GM12878 (cell line): ENCODE measurements around the gene IL27RA. TPM values are rescaled to one million over a fixed set of nuclear protein-coding genes. Genes with fewer than 3 reads are reported as not detected.

Experiments used
- BMI1 ChIP-seq: fragments of 450-650 bp; IDR thresholded peaks from 2 replicates; pipeline ENCODE4 v1.6.1; 2016; ENCODE audit warnings: mild to moderate bottlenecking, moderate library complexity, borderline replicate concordance
- CBX5 ChIP-seq: sonication (generic); IDR thresholded peaks from 2 replicates; pipeline ENCODE4 v1.6.1; 2016; ENCODE audit warnings: low read depth, moderate library complexity, mild to moderate bottlenecking, inconsistent platforms
- CHD2 ChIP-seq: IDR thresholded peaks from 2 replicates; pipeline ENCODE4 v1.6.1; 2011; ENCODE audit warnings: low read depth, low read length, improper control_type of control experiment, borderline replicate concordance
- EED ChIP-seq: sonication (generic); IDR thresholded peaks from 2 replicates; pipeline ENCODE4 v1.6.1; 2016; ENCODE audit warnings: antibody characterized with exemption, low read depth
- EGR1 ChIP-seq, 2 experiments: IDR thresholded peaks; 1 replicate in 1 of 2; 2 replicates in 1 of 2; pipeline ENCODE4 v1.6.1; 2011 to 2012; ENCODE audit warnings: low read depth in 2 of 2, low read length in 2 of 2, borderline replicate concordance in 1 of 2, mild to moderate bottlenecking in 1 of 2, moderate library complexity in 1 of 2
- GATAD2B ChIP-seq: fragments of 450-650 bp; conservative IDR thresholded peaks from 2 replicates; pipeline ENCODE4 v1.6.1; 2017; ENCODE audit warnings: low read depth, mild to moderate bottlenecking, moderate library complexity
- NRF1 ChIP-seq: conservative IDR thresholded peaks from 2 replicates; pipeline ENCODE4 v1.6.1; 2011; ENCODE audit warnings: mild to moderate bottlenecking, low read depth, low read length, improper control_type of control experiment
- PAX5 ChIP-seq: IDR thresholded peaks from 2 replicates; pipeline ENCODE4 v1.6.1; 2011; ENCODE audit warnings: low read depth, low read length, borderline replicate concordance
- PBX3 ChIP-seq: IDR thresholded peaks from 2 replicates; pipeline ENCODE4 v1.6.1; 2011; ENCODE audit warnings: mild to moderate bottlenecking, low read depth, low read length, moderate library complexity; ENCODE audit not compliant: insufficient replicate concordance
- TCF7 ChIP-seq: IDR thresholded peaks from 2 replicates; pipeline ENCODE4 v1.6.1; 2014; ENCODE audit warnings: antibody characterized with exemption, borderline replicate concordance
- ZBED1 ChIP-seq: IDR thresholded peaks from 2 replicates; pipeline ENCODE4 v1.6.1; 2016; ENCODE audit warnings: borderline replicate concordance
- ZNF622 ChIP-seq: fragments of 450-650 bp; IDR thresholded peaks from 2 replicates; pipeline ENCODE4 v1.6.1; 2017; ENCODE audit warnings: mild to moderate bottlenecking, inconsistent platforms
- polyA plus RNA-seq, 11 experiments: library from polyadenylated mRNA; depleted of rRNA in 4 of 11; unstranded in 6 of 11; stranded (reverse) in 5 of 11; fragments of >200 nt; fragmentation: Nextera tagmentation in 4 of 11; fragmentation: Illumina TruSeq in 1 of 11; extraction: Ambion mirVana in 4 of 11; extraction: Trizol in 1 of 11; gene quantifications; 1 replicate in 1 of 11; 2 replicates in 10 of 11; pipeline versions ENCODE4 v1.2.1 to v1.2.3, GENCODE V29; 2011 to 2016; ENCODE audit warnings: inconsistent platforms in 2 of 11, missing spikeins in 2 of 11, low read depth in 1 of 11
- total RNA-seq, 4 experiments: library from RNA; depleted of rRNA in 3 of 4; stranded (reverse); fragments of >200 nt in 3 of 4; fragmentation: Illumina TruSeq in 1 of 4; extraction: Trizol in 1 of 4; gene quantifications; 2 replicates each; pipeline versions ENCODE4 v1.2.1 to v1.2.3, GENCODE V29; 2013 to 2021
- TF ChIP-seq, protein P1 (sequence below): IDR thresholded peaks from 2 replicates; pipeline ENCODE4 v1.6.1; 2011; ENCODE audit warnings: borderline replicate concordance, low read depth, mild to moderate bottlenecking, moderate library complexity, low read length; ENCODE audit not compliant: insufficient read depth, poor library complexity, severe bottlenecking
- TF ChIP-seq, protein P2 (sequence below): fragments of 450-650 bp; IDR thresholded peaks from 2 replicates; pipeline ENCODE4 v1.6.1; 2016; ENCODE audit warnings: mild to moderate bottlenecking, moderate library complexity, borderline replicate concordance

IL27RA gene
- total and polyA plus RNA-seq, 10 of the 15 experiments (the other 5 are each of a cell fraction or from before 2014, with no cell fraction given) = 8.4 to 63.5 (median 41.2) TPM

DNA sequence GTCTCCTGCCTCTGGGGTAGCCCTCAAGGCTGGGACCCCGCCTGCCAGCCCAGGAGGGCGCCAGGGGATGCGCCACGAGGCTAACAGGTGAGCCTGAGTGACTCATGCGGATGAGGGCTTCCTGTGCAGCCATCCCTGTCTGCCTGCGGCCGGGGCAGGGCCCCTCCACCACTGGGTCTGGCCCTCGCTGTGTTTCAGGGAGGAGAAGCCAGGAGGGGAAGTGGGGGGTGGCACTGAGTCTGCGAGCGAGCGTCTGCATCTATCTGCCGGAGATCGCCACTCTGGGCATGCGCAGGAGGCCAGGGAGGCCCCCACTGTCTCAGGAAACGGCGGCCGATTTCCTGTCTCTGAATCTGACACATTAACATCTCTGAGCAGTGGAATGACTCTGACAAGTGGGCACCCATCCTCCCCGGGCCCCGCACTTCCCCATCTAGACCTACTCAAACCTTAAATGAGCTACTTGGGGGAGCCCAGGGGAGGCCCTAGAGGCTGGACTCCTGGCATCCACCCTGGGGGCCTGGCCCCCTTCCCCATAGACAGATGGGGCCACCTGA is 45.1 kb upstream of the IL27RA start (continued):
- TF ChIP-seq, protein P1, sequence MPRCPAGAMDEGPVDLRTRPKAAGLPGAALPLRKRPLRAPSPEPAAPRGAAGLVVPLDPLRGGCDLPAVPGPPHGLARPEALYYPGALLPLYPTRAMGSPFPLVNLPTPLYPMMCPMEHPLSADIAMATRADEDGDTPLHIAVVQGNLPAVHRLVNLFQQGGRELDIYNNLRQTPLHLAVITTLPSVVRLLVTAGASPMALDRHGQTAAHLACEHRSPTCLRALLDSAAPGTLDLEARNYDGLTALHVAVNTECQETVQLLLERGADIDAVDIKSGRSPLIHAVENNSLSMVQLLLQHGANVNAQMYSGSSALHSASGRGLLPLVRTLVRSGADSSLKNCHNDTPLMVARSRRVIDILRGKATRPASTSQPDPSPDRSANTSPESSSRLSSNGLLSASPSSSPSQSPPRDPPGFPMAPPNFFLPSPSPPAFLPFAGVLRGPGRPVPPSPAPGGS = peak; percentile 58
- TF ChIP-seq EED = peak; percentile 95
- TF ChIP-seq ZBED1 = 0 out of 2 replicates have a peak, but pooled peaks have one; percentile 8
- TF ChIP-seq PAX5 = peak; percentile 94
- TF ChIP-seq TCF7 = no peak
- TF ChIP-seq, protein P2, sequence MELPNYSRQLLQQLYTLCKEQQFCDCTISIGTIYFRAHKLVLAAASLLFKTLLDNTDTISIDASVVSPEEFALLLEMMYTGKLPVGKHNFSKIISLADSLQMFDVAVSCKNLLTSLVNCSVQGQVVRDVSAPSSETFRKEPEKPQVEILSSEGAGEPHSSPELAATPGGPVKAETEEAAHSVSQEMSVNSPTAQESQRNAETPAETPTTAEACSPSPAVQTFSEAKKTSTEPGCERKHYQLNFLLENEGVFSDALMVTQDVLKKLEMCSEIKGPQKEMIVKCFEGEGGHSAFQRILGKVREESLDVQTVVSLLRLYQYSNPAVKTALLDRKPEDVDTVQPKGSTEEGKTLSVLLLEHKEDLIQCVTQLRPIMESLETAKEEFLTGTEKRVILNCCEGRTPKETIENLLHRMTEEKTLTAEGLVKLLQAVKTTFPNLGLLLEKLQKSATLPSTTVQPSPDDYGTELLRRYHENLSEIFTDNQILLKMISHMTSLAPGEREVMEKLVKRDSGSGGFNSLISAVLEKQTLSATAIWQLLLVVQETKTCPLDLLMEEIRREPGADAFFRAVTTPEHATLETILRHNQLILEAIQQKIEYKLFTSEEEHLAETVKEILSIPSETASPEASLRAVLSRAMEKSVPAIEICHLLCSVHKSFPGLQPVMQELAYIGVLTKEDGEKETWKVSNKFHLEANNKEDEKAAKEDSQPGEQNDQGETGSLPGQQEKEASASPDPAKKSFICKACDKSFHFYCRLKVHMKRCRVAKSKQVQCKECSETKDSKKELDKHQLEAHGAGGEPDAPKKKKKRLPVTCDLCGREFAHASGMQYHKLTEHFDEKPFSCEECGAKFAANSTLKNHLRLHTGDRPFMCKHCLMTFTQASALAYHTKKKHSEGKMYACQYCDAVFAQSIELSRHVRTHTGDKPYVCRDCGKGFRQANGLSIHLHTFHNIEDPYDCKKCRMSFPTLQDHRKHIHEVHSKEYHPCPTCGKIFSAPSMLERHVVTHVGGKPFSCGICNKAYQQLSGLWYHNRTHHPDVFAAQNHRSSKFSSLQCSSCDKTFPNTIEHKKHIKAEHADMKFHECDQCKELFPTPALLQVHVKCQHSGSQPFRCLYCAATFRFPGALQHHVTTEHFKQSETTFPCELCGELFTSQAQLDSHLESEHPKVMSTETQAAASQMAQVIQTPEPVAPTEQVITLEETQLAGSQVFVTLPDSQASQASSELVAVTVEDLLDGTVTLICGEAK = peak; percentile 11; the same call in 1 of the 2 replicates
- TF ChIP-seq CBX5 = no peak
- TF ChIP-seq NRF1 = peak; percentile 92
- no peak for TF ChIP-seq ZNF622
- TF ChIP-seq BMI1 = no peak
- TF ChIP-seq GATAD2B = 0 out of 2 replicates have a peak, but pooled peaks have one; percentile 11
- TF ChIP-seq CHD2 = peak; percentile 66; the same call in 1 of the 2 replicates
- peak in 1 of 2 experiments; percentile 3; a peak in 1 of 3 replicates for TF ChIP-seq EGR1 (IDR thresholded peaks at IDR 0.05; ENCODE audit: borderline replicate concordance in 1 of 2, low read depth in 2 of 2, low read length in 2 of 2)
- TF ChIP-seq PBX3 = peak; percentile 47
